ENCODE data around the gene DLG2.

The DLG2 gene

DNA sequence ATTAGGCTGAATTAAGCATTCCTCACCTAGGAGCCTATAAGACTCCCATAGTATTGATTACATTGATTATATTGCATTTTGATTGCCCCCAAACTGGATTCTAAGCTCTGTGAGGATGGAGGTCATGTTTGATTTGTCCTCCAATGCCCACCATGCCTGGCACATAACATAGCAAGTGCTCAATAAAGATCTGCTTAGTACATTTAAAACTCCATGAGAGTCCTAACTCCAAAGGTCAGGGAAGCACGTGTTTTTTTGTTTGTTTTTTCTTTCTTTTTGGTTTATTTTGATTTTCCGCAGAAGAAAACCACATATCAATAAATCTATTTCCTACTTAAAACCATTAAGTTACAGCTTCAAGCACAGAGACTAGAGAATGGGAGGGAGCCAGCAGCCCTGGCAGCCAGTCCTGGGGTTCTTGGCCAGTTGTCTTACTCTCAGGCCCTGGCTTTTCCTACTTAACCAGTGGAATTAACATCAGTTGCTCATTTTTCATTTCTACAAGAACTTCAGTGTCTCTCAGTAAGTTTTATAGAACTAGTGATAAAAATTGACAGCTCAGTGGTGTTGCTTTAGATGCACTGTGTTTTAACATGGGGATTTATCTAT lies 1911.1 kb downstream of the DLG2 start:
- no peak for DNase-seq (ENCODE audit: low spot score)

DNA sequence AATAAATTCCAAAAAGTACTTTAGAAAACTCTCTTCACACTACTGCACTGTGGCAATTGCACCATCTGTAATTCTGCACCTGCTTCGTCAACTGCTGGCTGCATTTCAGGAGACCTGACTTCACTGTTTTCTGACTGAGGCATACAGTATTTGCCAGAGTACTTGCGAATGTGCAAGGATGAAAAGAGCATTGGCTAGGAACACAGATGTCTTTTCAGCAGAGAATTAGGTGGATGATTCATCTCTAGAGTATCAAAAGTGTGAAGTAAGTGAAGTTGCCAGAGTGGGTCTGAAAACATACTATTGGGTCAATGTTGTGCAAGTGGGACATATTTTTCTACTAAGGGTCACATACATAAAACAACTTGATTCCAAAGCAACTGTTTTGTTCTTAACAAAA lies 1913.4 kb downstream of the DLG2 start:
- no peak for DNase-seq (ENCODE audit: low spot score)

DNA sequence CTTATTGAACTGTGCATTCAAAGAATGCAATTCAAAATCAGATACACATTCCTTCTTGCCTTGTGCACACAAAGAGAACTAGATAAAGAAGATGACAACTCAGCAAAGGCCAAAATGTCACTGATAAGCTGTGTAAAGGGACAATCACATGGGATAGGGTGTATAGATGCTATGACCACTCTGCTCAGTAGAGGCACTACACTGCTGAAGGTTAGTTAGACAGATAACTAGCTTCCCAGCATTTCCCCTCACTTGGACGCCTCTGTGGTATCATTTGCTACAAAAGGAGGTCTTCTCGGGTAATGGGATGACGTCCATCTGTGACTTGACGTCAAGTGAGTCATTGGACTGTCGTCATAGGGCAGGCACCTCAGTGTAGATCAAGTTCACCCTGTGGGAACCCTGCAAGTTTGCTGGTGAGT lies 1916.0 kb downstream of the DLG2 start:
- DNase-seq (ENCODE audit: low spot score) = no peak

DNA sequence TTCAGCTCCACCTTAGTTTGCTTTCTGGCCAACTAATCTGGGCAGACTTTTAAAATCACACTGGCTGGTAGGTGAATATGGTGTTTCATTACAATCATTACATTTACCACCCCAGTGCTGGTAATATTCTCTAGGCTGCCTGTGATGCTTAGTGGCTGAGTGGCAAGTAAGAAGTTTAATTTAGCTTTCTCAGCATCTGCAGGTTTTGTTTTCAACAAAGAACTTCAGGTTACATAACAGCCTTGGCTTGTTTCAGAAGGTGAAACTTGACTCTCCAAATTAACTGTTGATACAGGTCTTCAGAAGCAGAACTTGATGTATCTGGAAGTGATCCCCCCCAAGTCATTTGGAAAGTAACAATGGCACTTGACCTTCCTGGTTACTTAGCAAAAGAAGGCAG lies 1917.7 kb downstream of the DLG2 start:
- DNase-seq (ENCODE audit: low spot score) = no peak

DNA sequence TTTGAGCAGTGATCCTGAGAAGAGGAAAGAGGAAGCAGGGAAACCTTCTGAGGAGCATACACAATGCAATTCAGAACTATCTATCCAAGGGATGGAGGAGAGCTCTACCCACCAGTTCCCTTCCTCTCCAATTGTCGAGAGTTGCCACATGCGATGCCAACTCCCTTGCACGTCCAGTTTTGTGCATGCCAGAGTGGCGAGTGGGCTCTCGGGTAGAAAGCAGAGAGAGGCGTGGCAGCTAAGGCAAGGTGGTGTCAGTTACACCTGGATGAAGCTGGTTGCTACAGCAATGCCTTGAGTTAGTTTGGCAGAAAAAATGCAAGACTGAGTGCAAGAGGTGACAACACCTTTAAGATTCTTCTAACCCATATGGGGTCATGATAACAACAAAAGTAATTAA lies 1920.6 kb downstream of the DLG2 start:
- no peak for DNase-seq (ENCODE audit: low spot score)

DNA sequence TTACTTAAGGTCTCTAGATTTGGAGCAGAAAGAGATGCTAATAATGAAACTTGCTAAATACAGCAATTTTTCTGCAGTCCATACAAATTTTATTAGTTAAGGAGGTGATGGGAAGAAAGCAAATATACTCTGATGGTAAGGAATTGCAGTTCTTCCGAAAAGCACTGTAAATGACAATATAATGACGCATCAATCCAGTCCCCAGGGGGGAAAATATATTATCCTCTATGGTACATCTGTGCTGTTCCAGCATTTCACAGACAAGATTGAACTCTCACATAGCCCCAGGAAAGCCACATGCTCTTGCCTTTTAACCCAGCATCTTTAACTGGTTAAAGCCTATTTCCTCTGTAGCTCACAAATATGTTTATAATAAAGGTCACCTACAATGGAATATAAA lies 1924.3 kb downstream of the DLG2 start:
- DNase-seq (ENCODE audit: low spot score) = no peak

DNA sequence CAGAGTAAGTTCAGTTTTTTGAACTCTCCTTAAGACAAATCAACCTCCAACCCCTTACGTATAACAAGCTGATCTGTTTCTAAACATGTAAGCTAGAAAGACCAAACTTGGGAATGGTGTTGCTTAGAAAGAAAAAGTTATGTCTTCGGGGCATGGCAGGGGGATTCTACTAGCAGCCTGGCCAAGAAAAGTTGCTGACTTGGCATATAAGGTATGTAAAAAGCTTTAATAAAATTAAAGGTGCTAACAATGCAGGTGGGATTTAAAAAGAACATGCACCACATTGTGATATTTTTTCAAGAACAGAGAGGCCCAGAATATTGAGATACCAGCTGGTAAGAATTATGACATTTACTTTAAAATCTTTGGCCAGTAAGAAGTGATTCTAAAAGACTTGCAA lies 1929.6 kb downstream of the DLG2 start:
- DNase-seq (ENCODE audit: low spot score) = no peak

DNA sequence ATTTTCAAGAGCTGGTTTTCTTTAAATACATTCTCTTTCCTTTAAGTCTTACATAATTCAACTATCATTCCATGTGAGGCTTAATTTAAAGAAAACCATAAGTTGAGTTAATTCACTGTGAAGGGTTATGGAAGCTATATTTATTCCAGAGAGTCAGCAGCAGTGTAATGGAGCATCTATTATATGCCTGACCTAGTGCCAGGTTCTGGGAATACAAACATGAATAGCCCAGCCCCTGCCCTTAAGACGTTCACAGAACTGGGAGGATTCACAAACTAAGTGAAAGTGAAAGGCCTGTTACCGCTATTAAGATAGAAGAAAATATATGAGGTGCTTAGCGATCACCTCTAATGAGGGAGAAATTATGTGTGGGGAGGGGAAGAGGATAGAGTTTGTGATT lies 1932.1 kb downstream of the DLG2 start:
- no peak for DNase-seq (ENCODE audit: low spot score)

DNA sequence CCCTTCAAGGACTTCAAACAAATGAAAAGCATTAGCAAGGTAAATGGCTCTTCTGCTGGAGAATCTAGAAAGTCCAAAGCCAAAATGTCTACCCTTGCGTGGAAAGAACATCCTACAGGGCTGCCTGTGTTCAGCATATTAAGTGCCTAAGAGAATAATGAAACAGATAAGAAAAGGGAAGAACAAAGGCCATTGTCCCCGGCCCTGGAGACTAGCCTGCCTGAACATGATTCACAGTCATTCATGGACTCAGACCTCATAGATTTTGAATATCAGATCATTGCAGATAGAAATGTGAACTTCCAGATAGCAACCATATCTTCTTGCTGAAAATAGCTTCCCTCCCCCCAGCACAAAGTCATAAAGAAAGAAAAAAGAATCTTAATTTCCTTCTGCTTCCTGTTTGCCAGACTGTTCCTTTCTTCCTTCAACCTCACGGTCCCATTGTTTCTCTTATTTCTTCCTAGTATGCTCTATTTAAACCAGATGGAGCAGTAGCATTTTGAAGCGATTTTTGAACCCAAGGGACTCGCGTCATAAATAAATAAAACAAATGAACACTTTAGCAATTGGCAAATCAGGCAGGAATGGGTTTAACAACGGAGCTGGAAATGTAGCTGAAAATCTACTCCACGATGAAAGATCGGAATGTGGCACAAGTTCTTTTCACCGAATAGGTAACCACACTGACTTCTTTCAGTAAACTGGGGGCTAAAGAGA lies 1932.8 kb downstream of the DLG2 start:
- DNase-seq (ENCODE audit: low spot score) = no peak

DNA sequence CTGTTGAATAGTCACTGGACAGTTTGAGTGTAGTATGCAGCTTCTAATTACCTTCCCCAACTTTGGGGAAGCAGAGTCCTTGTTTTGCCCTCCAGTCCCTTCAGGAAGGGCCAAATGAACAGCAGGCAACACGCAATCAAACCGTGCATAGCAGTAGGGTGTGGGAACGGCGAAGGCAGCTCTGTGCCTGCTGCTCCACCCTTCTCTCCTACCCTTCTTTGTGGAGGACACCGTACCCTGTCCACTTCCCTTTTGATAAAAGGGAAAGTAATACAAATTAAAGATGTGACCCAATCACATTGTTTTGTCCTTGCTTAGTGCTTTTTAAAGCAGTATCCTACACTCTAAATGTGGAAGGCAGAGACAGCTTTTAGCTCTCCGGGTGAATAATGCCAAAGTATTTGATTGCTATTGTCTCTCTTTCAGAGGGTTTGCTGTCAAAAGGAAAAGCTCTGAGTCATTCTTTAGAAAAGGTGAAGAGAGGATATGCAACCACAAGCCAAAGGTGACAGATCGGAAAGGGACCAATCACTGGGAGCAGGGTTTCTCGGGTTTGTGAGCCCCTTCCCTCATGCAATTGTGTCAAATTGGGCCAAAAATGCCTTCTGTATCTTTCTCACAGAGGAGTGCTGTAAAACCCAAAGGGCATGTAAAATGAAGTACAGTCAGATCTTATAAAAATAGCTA lies 1933.7 kb downstream of the DLG2 start:
- DNase-seq (ENCODE audit: low spot score) = no peak

DNA sequence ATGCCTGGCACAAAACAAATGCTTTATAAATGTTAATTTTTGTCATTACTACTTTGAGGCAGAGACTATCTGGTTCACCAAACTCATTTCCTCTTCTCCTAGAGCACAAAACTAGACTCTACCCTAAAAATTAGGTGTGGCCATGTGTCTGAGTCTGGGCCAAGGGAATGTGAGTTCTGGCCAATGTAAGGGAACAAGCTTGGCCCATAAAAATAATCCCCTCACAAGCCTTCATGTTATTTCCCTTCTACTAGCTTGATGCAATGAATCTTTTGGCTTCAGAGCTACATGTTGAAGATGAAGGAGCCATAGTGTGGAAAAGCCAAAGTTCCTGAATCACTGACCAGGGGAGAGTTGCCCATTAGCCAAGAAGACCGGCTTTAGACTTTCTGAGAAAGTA lies 1934.5 kb downstream of the DLG2 start:
- no peak for DNase-seq (ENCODE audit: low spot score)

DNA sequence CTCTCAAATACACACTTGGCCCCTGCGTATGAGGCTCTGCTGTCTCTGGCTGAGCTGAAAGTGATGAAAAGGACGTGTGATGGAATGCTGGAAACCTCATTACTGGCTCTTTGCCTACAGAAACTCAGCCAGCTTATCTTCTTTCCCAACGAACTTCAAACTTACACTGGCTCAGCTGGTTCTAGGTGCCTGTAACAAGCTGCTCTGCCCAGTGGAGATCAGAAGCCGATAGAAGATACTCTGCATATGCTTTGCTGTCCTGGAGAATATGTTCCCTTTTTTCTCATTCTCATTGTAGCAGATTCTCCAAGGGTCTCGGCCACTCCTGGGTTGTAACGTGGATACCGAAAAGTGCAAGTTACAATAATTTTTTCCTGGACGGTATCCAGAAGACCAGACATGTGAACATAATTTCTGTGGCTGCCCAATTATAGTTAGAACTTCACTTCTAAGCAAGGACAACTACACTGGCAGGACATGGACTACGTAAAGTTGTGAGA lies 1935.6 kb downstream of the DLG2 start:
- DNase-seq (ENCODE audit: low spot score) = no peak

DNA sequence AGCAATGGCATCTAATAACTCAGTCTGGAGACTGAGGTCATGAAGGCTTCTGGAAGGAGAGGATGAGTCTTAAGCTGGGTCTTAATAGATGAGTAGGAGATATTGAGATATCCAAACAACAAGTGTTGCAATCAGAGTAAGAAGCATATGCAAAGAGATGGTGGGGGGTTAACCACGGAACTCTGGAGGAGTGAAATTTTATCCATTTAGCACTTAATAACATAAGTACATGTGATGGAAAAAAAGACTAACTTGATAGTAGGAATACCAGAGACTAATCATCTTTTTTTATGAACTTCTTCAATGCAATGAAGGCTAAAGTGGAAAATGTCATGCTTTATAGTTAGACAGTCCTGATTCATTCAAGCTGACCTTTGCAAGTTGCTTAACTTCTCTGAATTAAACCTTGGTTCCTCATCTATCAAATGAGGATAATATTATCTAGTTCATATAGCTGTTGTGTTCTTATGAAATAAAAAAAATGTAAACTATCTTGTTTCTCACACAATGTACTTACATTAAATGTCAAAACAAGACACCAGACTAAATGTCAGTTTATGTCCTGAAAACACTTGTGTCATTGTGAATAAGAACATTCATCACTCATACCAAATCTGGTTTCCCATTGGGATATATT lies 1937.9 kb downstream of the DLG2 start:
- no peak for DNase-seq (ENCODE audit: low spot score)

DNA sequence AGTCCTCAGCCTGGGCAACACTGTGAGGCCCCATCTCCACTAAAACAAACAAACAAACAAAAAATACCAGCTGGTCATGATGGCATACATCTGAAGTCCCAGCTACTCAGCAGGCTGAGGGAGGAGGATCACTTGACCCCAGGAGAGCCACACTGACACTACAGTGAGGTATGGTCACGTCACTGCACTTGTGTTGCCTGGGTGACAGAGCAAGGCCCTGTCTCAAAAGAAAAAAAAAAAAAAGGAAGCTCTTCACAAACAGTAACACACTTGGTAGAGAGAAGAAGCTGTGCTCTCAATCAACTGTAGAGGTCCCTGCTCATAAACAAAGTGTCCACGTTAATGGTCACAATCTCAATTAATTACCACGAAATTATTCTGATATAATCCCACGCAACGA lies 1939.4 kb downstream of the DLG2 start:
- DNase-seq (ENCODE audit: low spot score) = no peak

DNA sequence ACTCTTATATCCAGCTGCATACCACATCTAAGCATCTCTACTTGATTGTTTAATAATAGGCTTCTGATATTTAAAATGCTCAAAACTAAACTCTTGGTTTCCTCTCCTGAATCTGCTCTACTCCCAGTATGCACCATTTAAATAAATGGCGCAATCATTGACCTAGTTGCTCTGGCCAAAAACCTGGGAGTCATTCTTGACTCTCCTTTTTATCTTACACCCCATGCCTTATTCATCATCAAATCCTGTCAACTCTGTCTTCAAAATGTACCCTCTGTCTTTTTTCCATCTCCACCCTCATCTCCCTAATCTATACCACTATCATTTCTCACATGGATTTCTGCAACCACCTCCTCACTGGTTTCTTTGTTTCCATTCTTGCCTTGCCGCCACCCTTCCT lies 1941.4 kb downstream of the DLG2 start:
- no peak for DNase-seq (ENCODE audit: low spot score)

DNA sequence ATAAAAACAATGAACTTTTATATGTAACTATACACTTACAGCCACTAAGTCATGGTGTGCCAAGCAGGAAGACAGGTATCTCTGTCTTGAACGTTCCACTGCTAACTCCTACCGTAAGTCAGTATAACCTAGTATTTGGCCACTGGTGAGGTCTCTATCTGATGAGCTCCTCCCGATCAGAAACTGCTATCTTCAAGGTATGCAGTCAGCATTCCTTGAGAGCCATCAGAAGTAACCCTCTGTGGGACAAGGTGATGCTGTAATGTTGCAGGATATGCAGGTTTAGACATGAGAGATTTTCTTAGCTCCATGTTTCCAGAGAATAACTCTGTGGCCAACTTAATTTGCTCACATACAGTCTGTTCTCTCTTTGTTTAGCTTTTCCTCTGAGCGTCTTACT lies 1943.1 kb downstream of the DLG2 start:
- no peak for DNase-seq (ENCODE audit: low spot score)

DNA sequence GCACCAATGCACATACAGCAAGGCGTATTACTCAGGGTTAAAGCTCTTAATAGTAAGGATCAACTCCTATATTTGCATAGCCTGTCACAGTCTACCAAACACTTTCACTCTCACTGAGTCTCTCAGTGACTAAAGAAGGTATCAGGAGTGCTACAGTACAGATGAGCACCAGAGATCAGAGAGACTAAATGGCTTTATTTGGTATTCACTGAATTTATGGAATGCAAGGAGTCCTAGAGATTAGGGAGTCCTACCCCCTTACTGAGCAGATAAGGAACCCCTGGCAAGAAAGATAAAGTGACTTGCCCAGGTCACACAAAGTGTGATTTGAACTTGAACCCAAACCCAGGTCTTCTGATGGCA lies 1944.6 kb downstream of the DLG2 start:
- peak; percentile 41 for DNase-seq (ENCODE audit: low spot score)

DNA sequence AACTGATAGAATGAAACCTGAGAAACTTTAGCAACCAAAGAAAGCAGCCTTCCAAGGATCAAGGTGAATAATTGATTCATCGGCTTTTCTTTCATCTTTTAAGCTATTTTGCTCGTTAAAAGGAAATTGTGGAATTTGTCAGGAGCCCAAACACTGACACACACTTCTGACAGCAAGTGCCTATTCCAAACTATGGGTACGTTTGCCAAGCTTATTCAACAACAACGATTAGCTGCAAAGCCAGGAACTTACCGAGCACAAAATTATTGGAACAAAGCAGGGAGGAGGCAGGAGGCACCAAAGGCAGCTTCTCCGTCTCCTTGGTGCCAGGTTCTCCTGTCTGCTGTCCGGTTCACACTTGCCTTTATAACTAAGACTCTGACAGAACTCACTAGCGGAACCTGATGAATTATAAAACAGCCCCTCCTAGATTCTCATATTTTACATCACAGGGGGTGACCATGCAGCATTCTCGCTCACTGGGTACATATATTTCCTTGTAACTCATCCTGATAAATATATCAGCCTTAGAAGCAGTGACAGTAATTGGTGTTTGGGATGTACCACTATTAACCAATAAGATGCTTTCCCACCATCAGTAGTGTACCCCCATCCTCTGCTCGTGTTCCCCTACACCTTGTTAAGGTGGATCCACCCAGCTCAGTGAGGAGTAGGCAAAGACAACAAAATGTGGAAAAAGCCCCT lies 1945.1 kb downstream of the DLG2 start:
- no peak for DNase-seq (ENCODE audit: low spot score)

DNA sequence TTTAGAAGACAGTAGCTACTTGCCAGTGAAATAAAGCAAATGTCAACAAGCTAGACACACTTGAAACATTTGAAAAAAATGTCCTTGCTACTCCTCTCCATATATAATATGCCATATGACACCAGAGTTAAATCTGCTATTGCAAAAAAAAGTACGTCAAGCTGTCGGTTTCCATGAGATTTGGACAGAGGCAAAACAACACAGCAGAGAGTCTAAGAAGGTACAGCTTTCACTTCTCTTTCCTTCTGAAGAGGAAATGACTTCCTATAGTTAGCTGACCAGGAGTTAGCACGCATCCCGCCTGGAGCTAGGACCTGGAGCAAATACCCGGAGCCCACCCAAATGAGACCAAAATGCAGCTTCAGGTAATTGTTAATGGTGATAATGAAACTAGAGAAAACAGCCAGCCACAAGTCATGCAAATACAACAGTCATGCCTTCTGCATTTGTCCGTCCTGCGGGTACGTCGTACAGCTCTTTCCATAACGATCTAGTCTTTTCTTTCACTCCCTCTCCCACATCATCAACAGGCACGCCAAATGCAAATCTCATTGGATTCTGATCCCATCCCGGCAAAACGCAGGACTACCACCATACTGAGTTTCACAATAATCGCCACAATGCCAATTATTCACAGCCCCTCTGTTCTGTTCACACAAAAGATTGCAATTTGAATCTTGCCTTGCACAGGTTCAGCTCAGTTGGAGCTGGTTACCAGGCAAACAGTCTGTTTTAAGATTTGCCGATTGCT lies 1945.9 kb downstream of the DLG2 start:
- DNase-seq (ENCODE audit: low spot score) = peak; percentile 10

DNA sequence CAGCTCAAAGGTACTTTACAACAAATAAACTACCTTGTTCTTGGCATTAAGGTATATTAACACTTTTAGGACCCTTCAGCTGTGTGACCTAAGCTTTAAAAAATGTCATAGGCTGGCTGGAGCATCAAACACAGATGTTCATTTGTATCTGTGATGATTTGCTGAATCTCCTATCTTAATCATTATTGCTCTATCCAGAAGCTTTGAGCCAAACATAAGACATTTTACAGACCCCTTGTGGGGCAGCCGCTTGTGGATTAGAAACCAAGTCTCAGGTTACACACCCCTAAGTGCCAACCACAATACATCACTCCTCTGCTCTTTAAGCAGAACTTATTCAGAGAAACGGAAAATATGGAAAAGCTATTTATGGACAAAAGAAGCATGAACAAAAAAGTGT lies 1946.8 kb downstream of the DLG2 start:
- no peak for DNase-seq (ENCODE audit: low spot score)

DNA sequence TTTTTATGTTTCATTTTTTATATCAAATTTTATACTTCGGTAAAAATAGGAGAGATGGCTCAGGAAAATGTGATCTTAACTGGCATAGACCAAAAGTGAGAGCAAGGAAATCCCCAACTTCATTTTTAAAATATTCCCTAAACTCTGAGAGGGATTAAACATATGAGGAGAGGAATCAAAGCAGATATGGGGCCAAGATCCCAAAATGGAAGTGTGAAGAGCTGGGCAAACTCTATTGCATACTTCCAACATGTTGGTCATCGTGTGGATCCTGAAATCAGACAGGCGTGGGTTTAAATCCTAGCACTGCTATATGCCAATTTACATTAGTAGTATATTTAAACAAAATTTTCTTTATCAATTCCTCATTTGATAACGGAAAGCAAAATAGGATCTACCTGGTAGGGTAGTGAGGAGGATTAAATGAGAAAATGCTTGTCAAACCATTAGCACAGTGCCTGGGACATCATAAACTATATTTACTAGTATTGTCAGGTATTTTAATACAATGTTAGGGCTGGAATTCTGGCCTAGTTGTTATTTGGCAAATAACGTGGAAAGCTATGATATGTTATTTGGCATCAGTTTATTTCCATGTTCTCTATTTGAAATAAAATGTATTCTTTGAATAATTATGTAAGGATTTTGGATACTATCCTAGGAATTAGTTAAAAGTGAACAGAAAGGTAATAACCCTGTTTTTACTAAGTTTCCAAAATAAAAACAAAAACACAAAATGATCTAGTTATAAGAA lies 1948.1 kb downstream of the DLG2 start:
- no peak for DNase-seq (ENCODE audit: low spot score)

Measured in germinal center (tissue), 1 donor.